ENCODE data around the gene TDRD10. TPM values are rescaled to one million over a fixed set of nuclear protein-coding genes. Genes with fewer than 3 reads are reported as not detected.
"Not testable (repeated sequence)": the region's sequence is repeated elsewhere in the genome, so short reads cannot be mapped to it uniquely, and the experiment has no call there.

Gene TDRD10
- total RNA-seq, 1 experiment from 2014 or later = not detected

GRCh38 chr1:154512760-154513159 is 10.7 kb downstream of the TDRD10 start:
- no peak for DNase-seq (ENCODE audit: low read depth)

DNA sequence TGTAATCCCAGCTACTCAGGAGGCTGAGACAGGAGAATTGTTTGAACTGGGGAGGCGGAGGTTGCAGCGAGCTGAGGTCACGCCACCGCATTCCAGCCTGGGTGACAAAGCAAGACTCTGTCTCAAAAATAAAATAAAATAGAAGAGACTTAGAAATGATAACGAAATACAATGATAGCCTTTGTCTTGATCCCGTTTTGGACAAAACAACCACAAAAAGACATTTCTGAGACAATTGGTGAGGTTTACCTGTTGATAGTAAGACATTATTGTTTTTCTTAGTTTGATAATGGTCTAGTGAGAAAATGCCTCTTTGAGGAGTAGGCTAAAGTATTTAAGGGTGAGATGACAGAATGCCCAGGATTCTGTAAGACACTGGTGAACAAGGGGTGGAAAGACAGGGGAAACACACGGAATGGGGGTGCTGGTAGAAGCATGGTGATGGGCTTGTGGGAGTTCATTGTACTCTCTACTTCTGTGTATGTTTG is 12.1 kb downstream of the TDRD10 start:
- no peak for DNase-seq (ENCODE audit: low read depth)

DNA sequence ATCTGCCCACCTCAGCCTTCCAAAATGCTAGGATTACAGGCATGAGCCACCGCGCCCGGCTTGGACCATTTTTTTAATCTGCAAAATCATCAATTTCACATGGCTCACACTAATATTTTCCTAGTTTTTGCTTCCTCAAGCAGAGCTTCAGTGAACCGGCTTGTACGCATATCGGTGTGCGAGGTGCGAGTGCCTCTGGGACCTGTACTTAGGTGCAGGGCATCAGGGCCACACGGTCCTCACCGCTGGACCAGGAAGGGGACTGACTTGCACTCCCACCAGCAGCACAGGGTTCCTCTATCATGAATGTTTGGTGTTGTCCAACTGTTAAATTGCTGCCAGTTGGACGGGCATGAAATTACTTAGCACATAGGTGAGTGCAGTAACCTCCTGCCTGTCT is 15.6 kb downstream of the TDRD10 start:
- DNase-seq (ENCODE audit: low read depth) = no peak

- no peak for DNase-seq (ENCODE audit: low read depth)
Observed at GRCh38 chr1:154519591-154519991, 17.6 kb downstream of the TDRD10 start.

GRCh38 chr1:154520333-154520732 is 18.3 kb downstream of the TDRD10 start:
- no peak for DNase-seq (ENCODE audit: low read depth)

- no peak for DNase-seq (ENCODE audit: low read depth)
Observed at GRCh38 chr1:154521695-154522094, 19.7 kb downstream of the TDRD10 start.

DNA sequence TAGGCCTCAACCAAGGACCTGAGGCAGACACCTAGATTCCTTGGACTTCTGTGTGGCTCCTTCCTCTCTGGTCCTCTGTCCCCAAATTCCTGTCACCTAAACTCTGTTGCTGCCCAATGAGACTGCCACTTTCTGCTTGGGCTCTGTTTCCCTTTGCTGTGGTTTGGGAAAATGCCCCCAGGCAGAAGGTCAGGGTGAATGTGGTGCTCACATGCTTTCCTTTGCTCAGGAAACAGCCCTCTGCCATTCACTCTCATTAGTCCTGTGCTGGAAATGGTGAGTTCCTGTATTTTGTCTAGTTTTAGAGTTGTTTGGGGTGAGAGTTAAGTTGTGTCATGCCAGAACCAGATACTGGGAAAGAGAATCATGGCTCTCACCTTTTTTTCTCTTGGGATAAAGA is 22.9 kb downstream of the TDRD10 start:
- DNase-seq (ENCODE audit: low read depth) = no peak

DNA sequence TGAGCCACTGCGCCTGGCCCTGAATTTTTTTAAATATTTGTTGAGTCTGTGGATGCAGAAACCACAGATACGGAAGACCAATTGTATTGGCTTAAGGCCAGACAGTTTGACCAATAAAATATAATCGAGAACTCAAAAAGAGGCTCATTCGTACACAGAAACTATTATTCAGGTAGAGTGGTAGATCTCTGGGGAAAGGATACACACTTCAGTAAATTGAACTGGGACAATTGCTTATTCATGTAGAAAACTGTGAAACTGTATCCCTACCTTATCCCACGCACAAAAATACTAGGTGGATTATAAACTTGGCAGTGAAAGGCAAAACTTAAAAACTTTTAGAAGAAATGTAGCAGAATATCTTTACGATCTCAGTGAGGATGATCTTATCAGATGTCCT is 25.2 kb downstream of the TDRD10 start:
- DNase-seq (ENCODE audit: low read depth) = no peak

DNA sequence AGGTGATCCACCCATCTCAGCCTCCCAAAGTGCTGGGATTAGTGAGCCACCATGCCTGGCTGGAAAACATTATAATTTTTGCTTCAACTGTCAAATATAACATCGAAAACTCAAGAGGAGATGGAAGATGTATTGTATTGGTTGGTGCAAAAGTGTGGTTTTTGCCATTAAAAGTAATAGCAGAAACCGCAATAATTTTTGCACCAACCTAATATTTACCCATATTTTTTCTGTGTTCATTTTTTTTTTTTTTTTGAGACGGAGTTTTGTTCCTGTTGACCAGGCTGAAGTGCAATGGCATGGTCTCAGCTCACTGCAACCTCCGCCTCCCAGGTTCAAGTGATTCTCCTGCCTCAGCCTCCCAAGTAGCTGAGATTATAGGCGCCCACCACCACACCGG is 27.3 kb downstream of the TDRD10 start:
- DNase-seq (ENCODE audit: low read depth) = no peak

GRCh38 chr1:154531950-154532349 is 29.9 kb downstream of the TDRD10 start:
- not testable (repeated sequence) for DNase-seq (ENCODE audit: low read depth)

- DNase-seq (ENCODE audit: low read depth) = peak; percentile 22
Observed at GRCh38 chr1:154533952-154534844, 32.2 kb downstream of the TDRD10 start.

DNA sequence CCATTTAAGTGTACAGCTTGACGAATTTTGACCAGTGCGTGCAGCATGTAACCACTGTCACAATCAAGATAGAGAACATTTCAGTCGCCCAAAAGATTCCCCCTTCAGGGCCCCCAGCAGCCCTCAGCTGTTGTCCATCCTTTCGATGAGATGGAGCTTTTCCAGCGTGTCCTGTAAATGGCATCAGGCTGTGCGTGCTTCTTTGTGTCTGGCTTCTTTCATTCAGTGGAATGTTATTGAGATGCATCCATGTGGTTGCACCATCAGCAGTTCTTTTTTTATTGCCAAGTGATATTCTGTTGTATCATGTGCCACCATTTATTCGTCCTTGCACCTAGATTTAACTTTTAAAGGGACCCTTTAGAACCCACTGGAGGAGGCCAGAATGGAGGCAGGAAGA is 34.6 kb downstream of the TDRD10 start:
- no peak for DNase-seq (ENCODE audit: low read depth)

- DNase-seq (ENCODE audit: low read depth) = no peak
Observed at GRCh38 chr1:154539486-154540483, 37.8 kb downstream of the TDRD10 start.

GRCh38 chr1:154541231-154541630 is 39.2 kb downstream of the TDRD10 start:
- DNase-seq (ENCODE audit: low read depth) = no peak

GRCh38 chr1:154546264-154547063 is 44.4 kb downstream of the TDRD10 start:
- peak; percentile 65 for DNase-seq (ENCODE audit: low read depth)

DNA sequence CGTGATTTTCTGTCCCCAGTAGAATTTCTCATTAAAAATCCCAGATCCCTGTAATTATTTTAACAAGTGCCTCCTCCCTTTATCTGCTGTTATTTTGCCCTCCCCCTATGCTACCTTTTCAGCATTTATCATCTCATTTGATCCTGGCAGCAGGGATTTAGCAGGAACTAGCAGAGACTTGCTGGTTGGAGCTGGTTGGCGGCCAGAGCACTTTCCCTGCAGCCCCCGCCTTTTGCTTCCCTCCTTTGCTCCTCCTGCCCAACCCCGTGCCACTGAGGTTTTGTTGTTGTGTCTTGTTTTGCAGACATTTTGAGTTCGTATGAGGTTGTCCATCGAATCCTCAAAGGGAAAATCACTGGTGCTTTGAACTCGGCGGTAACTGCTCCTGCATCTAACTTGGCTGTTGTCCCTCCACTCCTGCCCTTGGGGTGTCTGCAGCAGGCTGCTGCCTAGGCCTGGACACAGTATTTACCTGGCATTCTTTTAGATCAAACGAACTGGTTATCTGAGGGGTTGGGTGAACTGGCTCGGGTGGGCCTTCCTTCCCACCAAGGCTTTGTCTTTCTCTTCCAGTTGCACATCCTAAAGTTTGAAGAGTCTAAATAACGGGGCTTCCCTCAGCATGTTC is 45.2 kb downstream of the TDRD10 start:
- no peak for DNase-seq (ENCODE audit: low read depth)

DNA sequence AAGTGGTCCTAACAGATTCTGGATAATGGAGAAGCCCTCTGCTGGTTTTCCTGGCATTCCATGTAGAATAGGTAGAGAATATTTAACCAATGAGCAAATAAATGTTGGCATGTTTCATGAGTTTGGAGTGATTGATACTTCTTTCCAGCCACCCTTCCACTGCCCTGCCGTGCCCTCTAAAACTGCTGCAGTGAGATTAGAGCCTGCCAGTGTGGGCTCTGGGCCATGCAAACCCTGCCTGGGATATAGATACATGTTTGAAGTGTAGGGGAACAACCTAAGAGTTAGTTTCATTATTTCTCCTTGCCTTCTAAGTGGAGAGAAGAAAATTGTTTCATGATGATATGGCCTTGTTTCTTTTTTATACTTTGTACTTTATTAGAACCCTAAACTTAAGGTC is 46.0 kb downstream of the TDRD10 start:
- no peak for DNase-seq (ENCODE audit: low read depth)

DNA sequence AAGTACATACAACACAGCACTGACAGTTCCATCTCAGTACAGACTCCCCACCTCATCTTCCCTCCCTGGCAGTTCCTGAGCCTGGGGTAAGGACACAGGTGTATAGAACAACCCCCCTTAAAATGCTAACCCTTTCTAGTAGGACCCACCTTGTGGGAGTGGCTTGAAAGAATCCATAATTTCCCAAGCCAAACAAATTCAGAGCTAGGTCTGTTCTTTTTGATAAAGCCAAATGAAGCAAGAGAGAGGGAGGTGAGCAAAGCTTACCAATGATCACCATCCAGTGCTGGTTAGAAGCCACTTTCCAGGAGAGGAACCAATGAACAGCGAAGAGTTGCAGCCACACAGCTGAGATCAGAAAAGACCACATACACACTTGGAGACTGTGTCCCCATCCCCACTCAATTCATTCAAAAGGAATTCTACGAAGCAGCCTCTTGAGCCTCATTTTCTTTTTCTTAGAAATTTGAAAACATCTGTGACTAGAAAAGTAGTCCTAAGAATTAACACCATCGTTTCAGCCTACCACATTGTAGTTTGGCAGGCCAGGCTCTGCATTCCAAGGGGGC is 47.3 kb downstream of the TDRD10 start:
- DNase-seq (ENCODE audit: low read depth) = no peak

- no peak for DNase-seq (ENCODE audit: low read depth)
Observed at GRCh38 chr1:154550070-154550469, 48.1 kb downstream of the TDRD10 start.

GRCh38 chr1:154550657-154551056 is 48.6 kb downstream of the TDRD10 start:
- no peak for DNase-seq (ENCODE audit: low read depth)

All from HT1080 (cell line).